H9 (cell line): Measurements from ENCODE around the gene MEP1A. TPM values are rescaled to one million over a fixed set of nuclear protein-coding genes. Genes with fewer than 3 reads are reported as not detected.

Experiments
- DNase-seq: peaks from one replicate; pipeline ENCODE4 v3.0.0-alpha.2; 2017
- H2AFZ ChIP-seq: one replicate; pipeline ENCODE4 v1.6.1; 2013; ENCODE audit warnings: mild to moderate bottlenecking, low read length, control low read depth, moderate library complexity
- H2AK5ac ChIP-seq: 2 replicates; pipeline ENCODE4 v1.6.1; 2013; ENCODE audit warnings: low read length, control low read depth, mixed read lengths; ENCODE audit not compliant: insufficient read length
- H2BK120ac ChIP-seq: one replicate; pipeline ENCODE4 v1.6.1; 2013; ENCODE audit warnings: low read depth, mild to moderate bottlenecking, low read length, control low read depth, inconsistent platforms; ENCODE audit not compliant: poor library complexity, severe bottlenecking
- H2BK12ac ChIP-seq: 2 replicates; pipeline ENCODE4 v1.6.1; 2013; ENCODE audit warnings: low read length, control low read depth, mixed read lengths, low read depth; ENCODE audit not compliant: insufficient read length
- H2BK15ac ChIP-seq: 2 replicates; pipeline ENCODE4 v1.6.1; 2013; ENCODE audit warnings: low read depth, low read length, control low read depth
- H2BK20ac ChIP-seq: one replicate; pipeline ENCODE4 v1.6.1; 2013; ENCODE audit warnings: low read depth, mild to moderate bottlenecking, low read length, control low read depth, inconsistent platforms; ENCODE audit not compliant: poor library complexity, severe bottlenecking
- H2BK5ac ChIP-seq: 2 replicates; pipeline ENCODE4 v1.6.1; 2013; ENCODE audit warnings: low read length, control low read depth, mixed read lengths; ENCODE audit not compliant: insufficient read length
- H3K14ac ChIP-seq: 2 replicates; pipeline ENCODE4 v1.6.1; 2013; ENCODE audit warnings: low read length, control low read depth; ENCODE audit not compliant: insufficient read depth
- H3K18ac ChIP-seq: 2 replicates; pipeline ENCODE4 v1.6.1; 2013; ENCODE audit warnings: low read depth, mild to moderate bottlenecking, mixed read lengths, low read length, control low read depth; ENCODE audit not compliant: insufficient read length
- H3K23ac ChIP-seq: 2 replicates; pipeline ENCODE4 v1.6.1; 2013; ENCODE audit warnings: low read length, control low read depth, mixed read lengths, low read depth; ENCODE audit not compliant: insufficient read length
- H3K23me2 ChIP-seq: 2 replicates; pipeline ENCODE4 v1.6.1; 2013; ENCODE audit warnings: low read depth, mild to moderate bottlenecking, mixed read lengths, low read length, control low read depth; ENCODE audit not compliant: insufficient read length, poor library complexity, severe bottlenecking
- H3K27ac ChIP-seq: 2 replicates; pipeline ENCODE4 v1.5.1; 2013; ENCODE audit warnings: low read length, control low read depth, mixed read lengths, low read depth; ENCODE audit not compliant: insufficient read length
- H3K27me3 ChIP-seq: 2 replicates; pipeline ENCODE4 v1.6.1; 2013; ENCODE audit warnings: low read length, control low read depth, inconsistent platforms; ENCODE audit not compliant: insufficient read depth
- H3K4ac ChIP-seq: 2 replicates; pipeline ENCODE4 v1.6.1; 2013; ENCODE audit warnings: low read depth, mild to moderate bottlenecking, control low read depth, inconsistent platforms, low read length, moderate library complexity
- H3K4me1 ChIP-seq: 2 replicates; pipeline ENCODE4 v1.6.1; 2013; ENCODE audit warnings: low read length, control low read depth, inconsistent platforms; ENCODE audit not compliant: insufficient read depth
- H3K4me2 ChIP-seq: 2 replicates; pipeline ENCODE4 v1.6.1; 2013; ENCODE audit warnings: low read length, control low read depth, mixed read lengths; ENCODE audit not compliant: insufficient read length, insufficient read depth
- H3K56ac ChIP-seq: 2 replicates; pipeline ENCODE4 v1.6.1; 2013; ENCODE audit warnings: low read depth, mild to moderate bottlenecking, mixed read lengths, low read length, control low read depth; ENCODE audit not compliant: insufficient read length
- H3K79me1 ChIP-seq: 2 replicates; pipeline ENCODE4 v1.6.1; 2013; ENCODE audit warnings: low read depth, mild to moderate bottlenecking, moderate library complexity, low read length, control low read depth, inconsistent platforms; ENCODE audit not compliant: insufficient read depth, poor library complexity, severe bottlenecking
- H3K79me2 ChIP-seq: 2 replicates; pipeline ENCODE4 v1.6.1; 2013; ENCODE audit warnings: low read length, control low read depth, inconsistent platforms; ENCODE audit not compliant: insufficient read depth
- H3K9ac ChIP-seq: 2 replicates; pipeline ENCODE4 v1.6.1; 2013; ENCODE audit warnings: low read length, control low read depth, mixed read lengths; ENCODE audit not compliant: insufficient read length; ENCODE audit errors: extremely low read depth
- H3K9me3 ChIP-seq: one replicate; pipeline ENCODE4 v1.6.1; 2013; ENCODE audit warnings: low read depth, low read length, inconsistent platforms; ENCODE audit not compliant: control insufficient read depth
- H3T11ph ChIP-seq: one replicate; pipeline ENCODE4 v1.6.1; 2013; ENCODE audit warnings: mild to moderate bottlenecking, low read length, control low read depth, inconsistent platforms
- H4K20me1 ChIP-seq: one replicate; pipeline ENCODE4 v1.6.1; 2013; ENCODE audit not compliant: control insufficient read depth, insufficient read length, insufficient read depth
- H4K5ac ChIP-seq: 2 replicates; pipeline ENCODE4 v1.6.1; 2013; ENCODE audit warnings: low read depth, mild to moderate bottlenecking, mixed read lengths, low read length, control low read depth; ENCODE audit not compliant: insufficient read length
- H4K8ac ChIP-seq: replicated peaks from 2 replicates; pipeline ENCODE4 v1.6.1; 2013; ENCODE audit warnings: low read length, control low read depth, mixed read lengths, low read depth; ENCODE audit not compliant: insufficient read length
- H4K91ac ChIP-seq: 2 replicates; pipeline ENCODE4 v1.6.1; 2013; ENCODE audit warnings: low read depth, mild to moderate bottlenecking, moderate library complexity, mixed read lengths, low read length, control low read depth; ENCODE audit not compliant: insufficient read length
- H3K27ac Mint-ChIP-seq, 3 experiments: 2 replicates in 2 of 3; 3 replicates in 1 of 3; pipeline ENCODE4 v1.8.0; 2020 to 2021; ENCODE audit warnings: mixed read lengths in 3 of 3, mild to moderate bottlenecking in 1 of 3, moderate library complexity in 1 of 3
- H3K27me3 Mint-ChIP-seq: 2 replicates; pipeline ENCODE4 v1.8.0; 2021; ENCODE audit warnings: low read depth, mild to moderate bottlenecking, moderate library complexity, mixed read lengths
- H3K36me3 Mint-ChIP-seq, 3 experiments: 2 replicates in 2 of 3; 3 replicates in 1 of 3; pipeline ENCODE4 v1.8.0; 2020 to 2021; ENCODE audit warnings: low read depth in 3 of 3, mixed read lengths in 3 of 3; ENCODE audit not compliant: insufficient read depth in 1 of 3
- H3K4me1 Mint-ChIP-seq, 2 experiments: 2 replicates each; pipeline ENCODE4 v1.8.0; 2020; ENCODE audit warnings: mixed read lengths in 2 of 2
- H3K4me3 Mint-ChIP-seq, 2 experiments: 2 replicates in 1 of 2; 3 replicates in 1 of 2; pipeline ENCODE4 v1.8.0; 2020 to 2021; ENCODE audit warnings: mild to moderate bottlenecking in 2 of 2, mixed read lengths in 2 of 2, moderate library complexity in 1 of 2
- H3K9me3 Mint-ChIP-seq, 2 experiments: 2 replicates in 1 of 2; 3 replicates in 1 of 2; pipeline ENCODE4 v1.8.0; 2020; ENCODE audit warnings: mild to moderate bottlenecking in 2 of 2, mixed read lengths in 2 of 2, moderate library complexity in 1 of 2
- WGBS: extraction: QIAGEN DNeasy Blood & Tissue Kit; methylation state at CpG from one replicate; pipeline ENCODE4 v1.1.7; 2013; ENCODE audit warnings: missing lambda C conversion rate, low lambda C conversion rate, mixed read lengths; ENCODE audit not compliant: insufficient read length; ENCODE audit errors: extremely low coverage; 5-methylcytosine and 5-hydroxymethylcytosine counted together
- long read RNA-seq: library from polyadenylated mRNA; unstranded; transcript quantifications from one replicate; pipeline ENCODE4 v2.0.0, GENCODE V29; 2020
- total RNA-seq: library from RNA; stranded (reverse); gene quantifications from 2 replicates; pipeline ENCODE4 v1.2.1, GENCODE V29; 2021
- TF ChIP-seq, protein P1 (sequence below): fragments of 200-600 bp; sonication (generic); conservative IDR thresholded peaks from 3 replicates; pipeline ENCODE4 v1.8.0; 2021; ENCODE audit warnings: antibody characterized with exemption, mild to moderate bottlenecking

The MEP1A gene, protein sequence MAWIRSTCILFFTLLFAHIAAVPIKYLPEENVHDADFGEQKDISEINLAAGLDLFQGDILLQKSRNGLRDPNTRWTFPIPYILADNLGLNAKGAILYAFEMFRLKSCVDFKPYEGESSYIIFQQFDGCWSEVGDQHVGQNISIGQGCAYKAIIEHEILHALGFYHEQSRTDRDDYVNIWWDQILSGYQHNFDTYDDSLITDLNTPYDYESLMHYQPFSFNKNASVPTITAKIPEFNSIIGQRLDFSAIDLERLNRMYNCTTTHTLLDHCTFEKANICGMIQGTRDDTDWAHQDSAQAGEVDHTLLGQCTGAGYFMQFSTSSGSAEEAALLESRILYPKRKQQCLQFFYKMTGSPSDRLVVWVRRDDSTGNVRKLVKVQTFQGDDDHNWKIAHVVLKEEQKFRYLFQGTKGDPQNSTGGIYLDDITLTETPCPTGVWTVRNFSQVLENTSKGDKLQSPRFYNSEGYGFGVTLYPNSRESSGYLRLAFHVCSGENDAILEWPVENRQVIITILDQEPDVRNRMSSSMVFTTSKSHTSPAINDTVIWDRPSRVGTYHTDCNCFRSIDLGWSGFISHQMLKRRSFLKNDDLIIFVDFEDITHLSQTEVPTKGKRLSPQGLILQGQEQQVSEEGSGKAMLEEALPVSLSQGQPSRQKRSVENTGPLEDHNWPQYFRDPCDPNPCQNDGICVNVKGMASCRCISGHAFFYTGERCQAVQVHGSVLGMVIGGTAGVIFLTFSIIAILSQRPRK
- not detected in 2 replicates for total RNA-seq
- long read RNA-seq = 0 reads

DNA sequence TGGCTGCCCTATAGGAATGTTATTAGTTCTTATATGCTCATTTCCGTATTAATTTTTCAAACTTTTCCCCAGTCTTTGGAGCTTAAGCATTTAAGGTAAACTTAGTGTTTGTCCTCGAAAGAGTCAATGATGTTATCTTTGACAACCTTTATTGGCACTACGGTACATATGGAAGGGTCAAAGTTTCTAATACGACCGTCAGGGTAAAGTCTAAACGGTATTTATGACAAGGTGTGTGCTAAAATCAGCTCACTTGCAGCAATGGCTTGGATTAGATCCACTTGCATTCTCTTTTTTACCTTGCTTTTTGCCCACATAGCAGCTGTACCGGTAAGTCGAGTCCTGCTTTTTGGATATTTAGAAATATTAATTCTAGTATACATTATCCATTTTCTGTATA is at the start of gene MEP1A:
Gene MEP1A (plus strand): TSS at position 252 of the 400 bp plus-strand sequence. CDS start 10 bp downstream, at position 262.
- DNase-seq = no peak
- no peak within 1 kb of the TSS for H3K14ac ChIP-seq
- H3K4ac ChIP-seq = no peak within 1 kb of the TSS
- no peak within 1 kb of the TSS for H3K27ac Mint-ChIP-seq
- no peak within 1 kb of the TSS for H3T11ph ChIP-seq
- no peaks in the 10 kb centered on the region for H3K79me1 ChIP-seq
- H3K27me3 Mint-ChIP-seq = no peaks in the 10 kb centered on the region
- H2AFZ ChIP-seq = no peak within 1 kb of the TSS
- H3K4me1 Mint-ChIP-seq = no peaks in the 10 kb centered on the region
- H4K20me1 ChIP-seq = no peaks in the 10 kb centered on the region
- H3K23me2 ChIP-seq = no peaks in the 10 kb centered on the region
- H3K4me3 Mint-ChIP-seq = no peak within 1 kb of the TSS
- H3K18ac ChIP-seq = no peak within 1 kb of the TSS
- H3K9ac ChIP-seq = no peak within 1 kb of the TSS
- H3K27ac ChIP-seq = no peak within 1 kb of the TSS
- WGBS = no CpG with 5 or more reads among the region's 8 CpGs
- no peak within 1 kb of the TSS for H2BK120ac ChIP-seq
- H3K56ac ChIP-seq = no peak within 1 kb of the TSS
- H2BK15ac ChIP-seq = no peak within 1 kb of the TSS
- no peak within 1 kb of the TSS for H3K23ac ChIP-seq
- no peaks in the 10 kb centered on the region for H3K4me1 ChIP-seq
- no peak within 1 kb of the TSS for H2BK12ac ChIP-seq
- H4K5ac ChIP-seq = no peak within 1 kb of the TSS
- H2AK5ac ChIP-seq = no peak within 1 kb of the TSS
- H3K4me2 ChIP-seq = no peak within 1 kb of the TSS
- no peaks in the 10 kb centered on the region for H3K79me2 ChIP-seq
- TF ChIP-seq, protein P1, sequence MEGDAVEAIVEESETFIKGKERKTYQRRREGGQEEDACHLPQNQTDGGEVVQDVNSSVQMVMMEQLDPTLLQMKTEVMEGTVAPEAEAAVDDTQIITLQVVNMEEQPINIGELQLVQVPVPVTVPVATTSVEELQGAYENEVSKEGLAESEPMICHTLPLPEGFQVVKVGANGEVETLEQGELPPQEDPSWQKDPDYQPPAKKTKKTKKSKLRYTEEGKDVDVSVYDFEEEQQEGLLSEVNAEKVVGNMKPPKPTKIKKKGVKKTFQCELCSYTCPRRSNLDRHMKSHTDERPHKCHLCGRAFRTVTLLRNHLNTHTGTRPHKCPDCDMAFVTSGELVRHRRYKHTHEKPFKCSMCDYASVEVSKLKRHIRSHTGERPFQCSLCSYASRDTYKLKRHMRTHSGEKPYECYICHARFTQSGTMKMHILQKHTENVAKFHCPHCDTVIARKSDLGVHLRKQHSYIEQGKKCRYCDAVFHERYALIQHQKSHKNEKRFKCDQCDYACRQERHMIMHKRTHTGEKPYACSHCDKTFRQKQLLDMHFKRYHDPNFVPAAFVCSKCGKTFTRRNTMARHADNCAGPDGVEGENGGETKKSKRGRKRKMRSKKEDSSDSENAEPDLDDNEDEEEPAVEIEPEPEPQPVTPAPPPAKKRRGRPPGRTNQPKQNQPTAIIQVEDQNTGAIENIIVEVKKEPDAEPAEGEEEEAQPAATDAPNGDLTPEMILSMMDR = no peak
- no peak within 1 kb of the TSS for H4K91ac ChIP-seq
- H3K27me3 ChIP-seq = no peaks in the 10 kb centered on the region
- no peak within 1 kb of the TSS for H4K8ac ChIP-seq
- no peak within 1 kb of the TSS for H2BK5ac ChIP-seq
- H3K36me3 Mint-ChIP-seq = no peaks in the 10 kb centered on the region
- no peaks in the 10 kb centered on the region for H3K9me3 ChIP-seq
- H3K9me3 Mint-ChIP-seq = no peaks in the 10 kb centered on the region
- no peak within 1 kb of the TSS for H2BK20ac ChIP-seq
